Activated CD4-positive, alpha-beta T cell treated with anti-CD3 and anti-CD28 coated beads for 1 hour (primary cell): Measurements from ENCODE around the gene ZNF628.
"Not testable (repeated sequence)": the region's sequence is repeated elsewhere in the genome, so short reads cannot be mapped to it uniquely, and the experiment has no call there.

Experiments
- DNase-seq: peaks from one replicate; pipeline ENCODE4 v3.0.0-alpha.2; 2020

The ZNF628 gene

GRCh38 chr19:55476100-55476775 lies at the start of gene ZNF628:
TSS of gene ZNF628 (plus strand) at chr19:55476617. CDS start at chr19:55479911, 3,294 bp downstream.
- DNase-seq: peak; percentile 95

- DNase-seq: no peak
Observed at GRCh38 chr19:55431183-55431582, 45.2 kb upstream of the ZNF628 start.

GRCh38 chr19:55432241-55432959 lies 44.0 kb upstream of the ZNF628 start:
- no peak for DNase-seq

GRCh38 chr19:55433292-55433691 lies 43.1 kb upstream of the ZNF628 start:
- no peak for DNase-seq

GRCh38 chr19:55434356-55434919 lies 42.0 kb upstream of the ZNF628 start:
- DNase-seq: no peak

- DNase-seq: no peak
Observed at GRCh38 chr19:55435020-55435419, 41.4 kb upstream of the ZNF628 start.

GRCh38 chr19:55436847-55437246 lies 39.6 kb upstream of the ZNF628 start:
- DNase-seq: no peak

GRCh38 chr19:55437410-55437809 lies 39.0 kb upstream of the ZNF628 start:
- DNase-seq: no peak

- DNase-seq: no peak
Observed at GRCh38 chr19:55439052-55439451, 37.4 kb upstream of the ZNF628 start.

GRCh38 chr19:55440411-55441105 lies 35.9 kb upstream of the ZNF628 start:
- DNase-seq: no peak

GRCh38 chr19:55441319-55441691 lies 35.1 kb upstream of the ZNF628 start:
- DNase-seq: no peak

- DNase-seq: no peak
Observed at GRCh38 chr19:55441692-55442321, 34.6 kb upstream of the ZNF628 start.

GRCh38 chr19:55442372-55442961 lies 34.0 kb upstream of the ZNF628 start:
- DNase-seq: no peak

GRCh38 chr19:55443045-55443823 lies 33.2 kb upstream of the ZNF628 start, which contains the start of gene SHISA7:
TSS of gene SHISA7 (minus strand) at chr19:55443300. CDS start at chr19:55442863, 437 bp downstream.
- no peak for DNase-seq

- DNase-seq: no peak
Observed at GRCh38 chr19:55443824-55444480, 32.5 kb upstream of the ZNF628 start.

- no peak for DNase-seq
Observed at GRCh38 chr19:55444646-55445045, 31.8 kb upstream of the ZNF628 start.

- DNase-seq: no peak
Observed at GRCh38 chr19:55446060-55446459, 30.4 kb upstream of the ZNF628 start.

GRCh38 chr19:55447421-55448174 lies 28.8 kb upstream of the ZNF628 start:
- no peak for DNase-seq

- not testable (repeated sequence) for DNase-seq
Observed at GRCh38 chr19:55448175-55448490, 28.3 kb upstream of the ZNF628 start.

GRCh38 chr19:55449469-55449868 lies 26.9 kb upstream of the ZNF628 start:
- no peak for DNase-seq
